Vagina (tissue), 2 donors: ENCODE data around the gene VOPP1. TPM values are rescaled to one million over a fixed set of nuclear protein-coding genes. Genes with fewer than 3 reads are reported as not detected.

Source experiments
- DNase-seq, 2 donors: peaks; one replicate each; pipeline ENCODE4 v3.0.0-alpha.2; 2017; ENCODE audit errors: extremely low spot score in 2 of 2
- H3K27ac ChIP-seq: fragments of 200-600 bp; sonication (generic); one replicate; pipeline ENCODE4 v1.5.1; 2019
- H3K27me3 ChIP-seq: fragments of 200-600 bp; sonication (generic); one replicate; pipeline ENCODE4 v1.5.1; 2019
- H3K36me3 ChIP-seq, 2 donors: fragments of 200-600 bp; sonication (generic); one replicate each; pipeline ENCODE4 v1.5.1; 2017 to 2019
- H3K4me1 ChIP-seq: fragments of 200-600 bp; sonication (generic); one replicate; pipeline ENCODE4 v1.5.1; 2019
- H3K4me3 ChIP-seq, 2 donors: fragments of 200-600 bp; sonication (generic); 1 replicate in 1 of 2; 2 replicates in 1 of 2; pipeline ENCODE4 v1.5.1; 2016 to 2019
- H3K9me3 ChIP-seq: fragments of 200-600 bp; sonication (generic); one replicate; pipeline ENCODE4 v1.5.1; 2019
- CTCF ChIP-seq, 3 experiments: fragments of 450-650 bp in 2 of 3; fragments of 200-600 bp in 1 of 3; sonication (generic) in 1 of 3; IDR thresholded peaks; one replicate each; pipeline ENCODE4 v1.5.1; 2017 to 2019; ENCODE audit warnings: antibody characterized with exemption in 3 of 3, mild to moderate bottlenecking in 2 of 3, moderate library complexity in 2 of 3
- POLR2A ChIP-seq, 2 donors: fragments of 450-650 bp; IDR thresholded peaks; one replicate each; pipeline ENCODE4 v1.6.1; 2017; ENCODE audit warnings: antibody characterized with exemption in 2 of 2, mild to moderate bottlenecking in 2 of 2, moderate library complexity in 2 of 2
- POLR2AphosphoS5 ChIP-seq, 2 donors: sonication (generic); formaldehyde crosslinking; IDR thresholded peaks; one replicate each; pipeline ENCODE4 v1.9.0; 2017; ENCODE audit warnings: antibody characterized with exemption in 2 of 2, mild to moderate bottlenecking in 2 of 2, low read depth in 1 of 2; ENCODE audit not compliant: insufficient read depth in 1 of 2
- intact Hi-C: fragments of 100-400 bp; cut with DNase I; formaldehyde crosslinking; loops from one replicate; pipeline ENCODE4 v1.15.1; 2023
- total RNA-seq: library from RNA; depleted of rRNA; stranded (reverse); fragments of >200 nt; gene quantifications from one replicate; pipeline ENCODE4 v1.2.3, GENCODE V29; 2016

VOPP1 gene
- total RNA-seq, 1 donor from 2014 or later, result 26.3 TPM

- peaks cover 0 to 12% of the 10 kb centered on the region in 2 donors for H3K36me3 ChIP-seq
- DNase-seq, result peak in 1 of 2 donors; percentile 88
- H3K9me3 ChIP-seq, result no peaks in the 10 kb centered on the region
- TF ChIP-seq CTCF (IDR thresholded peaks at IDR 0.05) (no peak), POLR2AphosphoS5 (IDR thresholded peaks at IDR 0.05; ENCODE audit: insufficient read depth in 1 of 2, low read depth in 1 of 2) (no peak), POLR2A (IDR thresholded peaks at IDR 0.05) (no peak)
- intact Hi-C loops, result loop anchor here (5.0 kb wide), 1 partner anchor 265 kb away; no protein-coding TSS in a partner anchor
- H3K27me3 ChIP-seq, result no peaks in the 10 kb centered on the region
- peak overlapping the region in 1 of 2 donors; percentile 6 for H3K4me3 ChIP-seq
- H3K4me1 ChIP-seq, result peaks cover 13% of the 10 kb centered on the region
- peak overlapping the region; percentile 62 for H3K27ac ChIP-seq
Observed at GRCh38 chr7:55427800-55428199, 144.5 kb downstream of the VOPP1 start.

GRCh38 chr7:55427342-55427741 is 145.0 kb downstream of the VOPP1 start:
- DNase-seq, result no peak
- Histone ChIP-seq H3K4me1 (peaks cover 13% of the 10 kb centered on the region), H3K27me3 (no peaks in the 10 kb centered on the region), H3K4me3 (no peak overlapping the region), H3K9me3 (no peaks in the 10 kb centered on the region), H3K27ac (peak overlapping the region; percentile 62), H3K36me3 (peaks cover 0 to 12% of the 10 kb centered on the region in 2 donors)
- TF ChIP-seq CTCF (IDR thresholded peaks at IDR 0.05) (no peak), POLR2AphosphoS5 (IDR thresholded peaks at IDR 0.05; ENCODE audit: insufficient read depth in 1 of 2, low read depth in 1 of 2) (no peak), POLR2A (IDR thresholded peaks at IDR 0.05) (no peak)
- intact Hi-C loops, result loop anchor here (5.0 kb wide), 1 partner anchor 265 kb away; no protein-coding TSS in a partner anchor

- peaks cover 13% of the 10 kb centered on the region for H3K4me1 ChIP-seq
- DNase-seq, result peak in 1 of 2 donors; percentile 34
- peaks cover 0 to 12% of the 10 kb centered on the region in 2 donors for H3K36me3 ChIP-seq
- H3K4me3 ChIP-seq, result no peak overlapping the region
- no peaks in the 10 kb centered on the region for H3K9me3 ChIP-seq
- TF ChIP-seq CTCF (IDR thresholded peaks at IDR 0.05) (no peak), POLR2AphosphoS5 (IDR thresholded peaks at IDR 0.05; ENCODE audit: insufficient read depth in 1 of 2, low read depth in 1 of 2) (no peak), POLR2A (IDR thresholded peaks at IDR 0.05) (no peak)
- intact Hi-C loops, result loop anchor here (5.0 kb wide), 1 partner anchor 264 kb away; no protein-coding TSS in a partner anchor
- H3K27ac ChIP-seq, result no peak overlapping the region
- H3K27me3 ChIP-seq, result no peaks in the 10 kb centered on the region
Observed at GRCh38 chr7:55426676-55427075, 145.6 kb downstream of the VOPP1 start.

GRCh38 chr7:55425141-55425752 is 147.1 kb downstream of the VOPP1 start:
- peaks cover 0 to 12% of the 10 kb centered on the region in 2 donors for H3K36me3 ChIP-seq
- H3K27me3 ChIP-seq, result no peaks in the 10 kb centered on the region
- TF ChIP-seq CTCF (IDR thresholded peaks at IDR 0.05), result no peak
- TF ChIP-seq POLR2A (IDR thresholded peaks at IDR 0.05), result no peak
- TF ChIP-seq POLR2AphosphoS5 (IDR thresholded peaks at IDR 0.05; ENCODE audit: insufficient read depth in 1 of 2, low read depth in 1 of 2), result no peak
- no peak overlapping the region for H3K4me3 ChIP-seq
- H3K4me1 ChIP-seq, result peaks cover 8% of the 10 kb centered on the region
- peak in 1 of 2 donors; percentile 82 for DNase-seq
- intact Hi-C loops, result loop anchor here (5.0 kb wide), 1 partner anchor 263 kb away; no protein-coding TSS in a partner anchor
- H3K9me3 ChIP-seq, result no peaks in the 10 kb centered on the region
- no peak overlapping the region for H3K27ac ChIP-seq

GRCh38 chr7:55423891-55424290 is 148.4 kb downstream of the VOPP1 start:
- no peak overlapping the region for H3K27ac ChIP-seq
- DNase-seq, result peak in 1 of 2 donors; percentile 49

More at GRCh38 chr7:55423891-55424290, 148.4 kb downstream of the VOPP1 start:
- H3K27me3 ChIP-seq, result no peaks in the 10 kb centered on the region
- H3K4me3 ChIP-seq, result no peak overlapping the region
- peaks cover 0 to 12% of the 10 kb centered on the region in 2 donors for H3K36me3 ChIP-seq
- no peaks in the 10 kb centered on the region for H3K4me1 ChIP-seq
- intact Hi-C loops, result no loop called here
- no peak for TF ChIP-seq POLR2A (IDR thresholded peaks at IDR 0.05)
- no peak for TF ChIP-seq POLR2AphosphoS5 (IDR thresholded peaks at IDR 0.05; ENCODE audit: insufficient read depth in 1 of 2, low read depth in 1 of 2)
- no peak for TF ChIP-seq CTCF (IDR thresholded peaks at IDR 0.05)
- H3K9me3 ChIP-seq, result no peaks in the 10 kb centered on the region
